Stimulated activated naive CD8-positive, alpha-beta T cell treated with anti-CD3 and anti-CD28 coated beads, Interleukin-15, amount 100 ng/mL, for 72 hours (primary cell): Measurements from ENCODE around the gene TLR3.
"Not testable (repeated sequence)": the region's sequence is repeated elsewhere in the genome, so short reads cannot be mapped to it uniquely, and the experiment has no call there.

ENCODE experiments used
- ATAC-seq: fragments of 150-1000 bp; cut with Tn5 transposase; 2 replicates; pipeline ENCODE4 v1.10.0; 2021; ENCODE audit warnings: mild to moderate bottlenecking, moderate library complexity
- DNase-seq, 2 donors: peaks; one replicate each; pipeline ENCODE4 v3.0.0; 2021 to 2022
- H3K27ac Mint-ChIP-seq, 2 donors: one replicate each; pipeline ENCODE4 v1.8.0; 2022; ENCODE audit warnings: mild to moderate bottlenecking in 2 of 2, mixed read lengths in 2 of 2, moderate library complexity in 2 of 2
- H3K27me3 Mint-ChIP-seq: one replicate; pipeline ENCODE4 v1.8.0; 2022; ENCODE audit warnings: mixed read lengths
- H3K4me1 Mint-ChIP-seq: one replicate; pipeline ENCODE4 v1.8.0; 2022; ENCODE audit warnings: mild to moderate bottlenecking, mixed read lengths
- H3K4me3 Mint-ChIP-seq, 2 donors: one replicate each; pipeline ENCODE4 v1.8.0; 2022; ENCODE audit warnings: mild to moderate bottlenecking in 2 of 2, mixed read lengths in 2 of 2, moderate library complexity in 1 of 2
- H3K9me3 Mint-ChIP-seq, 2 donors: one replicate each; pipeline ENCODE4 v1.8.0; 2022; ENCODE audit warnings: mixed read lengths in 2 of 2

Gene TLR3

GRCh38 chr4:186034613-186035012 lies 34.3 kb upstream of the TLR3 start:
- not testable (repeated sequence) for H3K9me3 Mint-ChIP-seq, DNase-seq, H3K4me1 Mint-ChIP-seq, ATAC-seq, H3K4me3 Mint-ChIP-seq, H3K27ac Mint-ChIP-seq
- H3K27me3 Mint-ChIP-seq, result peaks cover 52% of the 10 kb centered on the region

GRCh38 chr4:186036976-186037581 lies 31.9 kb upstream of the TLR3 start:
- ATAC-seq, result no peak
- no peak overlapping the region for H3K27ac Mint-ChIP-seq
- no peak for DNase-seq
- peaks cover 0 to 7% of the 10 kb centered on the region in 2 donors for H3K9me3 Mint-ChIP-seq
- no peak overlapping the region for H3K4me3 Mint-ChIP-seq
- H3K4me1 Mint-ChIP-seq, result no peaks in the 10 kb centered on the region
- peaks cover 36% of the 10 kb centered on the region for H3K27me3 Mint-ChIP-seq

- peaks cover 36% of the 10 kb centered on the region for H3K27me3 Mint-ChIP-seq
- ATAC-seq (no peak), DNase-seq (peak in 1 of 2 donors; percentile 26)
- H3K4me1 Mint-ChIP-seq, result no peaks in the 10 kb centered on the region
- H3K27ac Mint-ChIP-seq, result no peak overlapping the region
- peaks cover 0 to 7% of the 10 kb centered on the region in 2 donors for H3K9me3 Mint-ChIP-seq
- no peak overlapping the region for H3K4me3 Mint-ChIP-seq
These were observed 31.0 kb upstream of the TLR3 start for GRCh38 chr4:186037692-186038658.

- Mint-ChIP-seq H3K9me3 (peaks cover 0 to 5% of the 10 kb centered on the region in 2 donors), H3K27me3 (peaks cover 36% of the 10 kb centered on the region), H3K27ac (no peak overlapping the region), H3K4me1 (no peaks in the 10 kb centered on the region), H3K4me3 (no peak overlapping the region)
- no peak for ATAC-seq
- DNase-seq, result no peak
These were observed 29.3 kb upstream of the TLR3 start for GRCh38 chr4:186039697-186040096.

GRCh38 chr4:186040316-186040715 lies 28.6 kb upstream of the TLR3 start:
- Mint-ChIP-seq H3K27ac (no peak overlapping the region), H3K27me3 (peaks cover 36% of the 10 kb centered on the region), H3K4me1 (no peaks in the 10 kb centered on the region), H3K4me3 (no peak overlapping the region), H3K9me3 (no peaks in the 10 kb centered on the region)
- ATAC-seq, result no peak
- no peak for DNase-seq

GRCh38 chr4:186047501-186047900 lies 21.5 kb upstream of the TLR3 start:
- not testable (repeated sequence) for H3K4me1 Mint-ChIP-seq, H3K27me3 Mint-ChIP-seq, H3K4me3 Mint-ChIP-seq, H3K9me3 Mint-ChIP-seq, H3K27ac Mint-ChIP-seq, DNase-seq, ATAC-seq

- H3K27me3 Mint-ChIP-seq, H3K4me1 Mint-ChIP-seq, H3K9me3 Mint-ChIP-seq, DNase-seq, ATAC-seq, H3K27ac Mint-ChIP-seq, H3K4me3 Mint-ChIP-seq: not testable (repeated sequence)
These were observed 18.8 kb upstream of the TLR3 start for GRCh38 chr4:186050135-186050534.

- ATAC-seq, result no peak
- Mint-ChIP-seq H3K4me3 (no peak overlapping the region), H3K9me3 (no peaks in the 10 kb centered on the region), H3K27ac (no peak overlapping the region), H3K4me1 (no peaks in the 10 kb centered on the region), H3K27me3 (no peaks in the 10 kb centered on the region)
- no peak for DNase-seq
These were observed 17.9 kb upstream of the TLR3 start for GRCh38 chr4:186051096-186051495.

- Mint-ChIP-seq H3K4me1 (peaks cover 10% of the 10 kb centered on the region), H3K4me3 (no peak overlapping the region)
- peak; percentile 78 for ATAC-seq
These were observed 10.5 kb upstream of the TLR3 start for GRCh38 chr4:186058253-186058979.

GRCh38 chr4:186058980-186059316 lies 10.0 kb upstream of the TLR3 start:
- peaks cover 29% of the 10 kb centered on the region for H3K27me3 Mint-ChIP-seq
- ATAC-seq (no peak), DNase-seq (no peak)
- H3K27ac Mint-ChIP-seq, result no peak overlapping the region
- no peak overlapping the region for H3K4me3 Mint-ChIP-seq
- peaks cover 8% of the 10 kb centered on the region in 2 donors for H3K9me3 Mint-ChIP-seq
- peaks cover 10% of the 10 kb centered on the region for H3K4me1 Mint-ChIP-seq

More at GRCh38 chr4:186058253-186058979, 10.5 kb upstream of the TLR3 start:
- H3K9me3 Mint-ChIP-seq, result peaks cover 8% of the 10 kb centered on the region in 2 donors
- peak overlapping the region; percentile 35 to 53 for H3K27ac Mint-ChIP-seq
- DNase-seq, result peak in 1 of 2 donors; percentile 15
- peaks cover 24% of the 10 kb centered on the region for H3K27me3 Mint-ChIP-seq

GRCh38 chr4:186061921-186062320 lies 7.0 kb upstream of the TLR3 start:
- ATAC-seq (no peak), DNase-seq (no peak)
- H3K4me3 Mint-ChIP-seq, result no peak overlapping the region
- H3K27ac Mint-ChIP-seq, result no peak overlapping the region
- peaks cover 42% of the 10 kb centered on the region for H3K27me3 Mint-ChIP-seq
- peaks cover 8% of the 10 kb centered on the region in 2 donors for H3K9me3 Mint-ChIP-seq
- H3K4me1 Mint-ChIP-seq, result peaks cover 10% of the 10 kb centered on the region

GRCh38 chr4:186067757-186068385 lies 1.1 kb upstream of the TLR3 start:
- ATAC-seq (peak; percentile 82), DNase-seq (peak; percentile 17 to 20)
- Mint-ChIP-seq H3K4me3 (peak overlapping the region in 1 of 2 donors; percentile 63), H3K27me3 (peaks cover 28% of the 10 kb centered on the region), H3K9me3 (no peaks in the 10 kb centered on the region), H3K27ac (no peak overlapping the region), H3K4me1 (peaks cover 18% of the 10 kb centered on the region)

GRCh38 chr4:186069729-186070128 lies 773 bp downstream of the TLR3 start:
- ATAC-seq (no peak), DNase-seq (no peak)
- Mint-ChIP-seq H3K4me1 (peaks cover 18% of the 10 kb centered on the region), H3K4me3 (no peak overlapping the region), H3K27ac (no peak overlapping the region), H3K27me3 (peaks cover 19% of the 10 kb centered on the region), H3K9me3 (no peaks in the 10 kb centered on the region)

GRCh38 chr4:186072516-186072915 lies 3.6 kb downstream of the TLR3 start:
- no peaks in the 10 kb centered on the region for H3K9me3 Mint-ChIP-seq

GRCh38 chr4:186074189-186074588 lies 5.2 kb downstream of the TLR3 start:
- peaks cover 6% of the 10 kb centered on the region for H3K27me3 Mint-ChIP-seq
- ATAC-seq (no peak), DNase-seq (no peak)
- no peak overlapping the region for H3K27ac Mint-ChIP-seq
- peaks cover 7% of the 10 kb centered on the region for H3K4me1 Mint-ChIP-seq
- no peaks in the 10 kb centered on the region for H3K9me3 Mint-ChIP-seq
- no peak overlapping the region for H3K4me3 Mint-ChIP-seq

More at GRCh38 chr4:186072516-186072915, 3.6 kb downstream of the TLR3 start:
- no peak overlapping the region for H3K4me3 Mint-ChIP-seq
- H3K27me3 Mint-ChIP-seq, result peaks cover 2% of the 10 kb centered on the region
- ATAC-seq, result no peak
- no peak for DNase-seq
- H3K27ac Mint-ChIP-seq, result peak overlapping the region in 1 of 2 donors; percentile 66
- peaks cover 18% of the 10 kb centered on the region for H3K4me1 Mint-ChIP-seq
